Measurements from ENCODE around the gene DAB1.

DNA sequence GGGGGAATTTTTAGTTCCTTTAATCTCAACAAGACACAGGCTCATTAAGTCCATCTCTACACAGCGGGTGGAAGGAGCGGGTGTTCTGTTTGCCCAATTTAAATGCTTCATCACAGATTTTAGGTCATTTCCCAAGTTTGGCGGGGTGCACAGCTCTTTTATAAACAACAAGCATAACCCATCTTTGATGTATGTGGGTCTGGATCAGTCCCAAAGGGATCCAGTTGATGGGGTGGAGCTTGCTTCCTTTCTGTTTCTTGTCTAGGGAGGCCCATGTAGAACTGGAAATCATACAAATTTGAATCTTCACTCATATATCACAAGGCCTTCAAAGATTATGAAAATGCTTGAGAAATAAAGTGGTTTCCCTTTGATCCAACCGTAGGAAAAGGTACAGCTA is 317.6 kb downstream of the DAB1 start:
- TF ChIP-seq, protein P1, sequence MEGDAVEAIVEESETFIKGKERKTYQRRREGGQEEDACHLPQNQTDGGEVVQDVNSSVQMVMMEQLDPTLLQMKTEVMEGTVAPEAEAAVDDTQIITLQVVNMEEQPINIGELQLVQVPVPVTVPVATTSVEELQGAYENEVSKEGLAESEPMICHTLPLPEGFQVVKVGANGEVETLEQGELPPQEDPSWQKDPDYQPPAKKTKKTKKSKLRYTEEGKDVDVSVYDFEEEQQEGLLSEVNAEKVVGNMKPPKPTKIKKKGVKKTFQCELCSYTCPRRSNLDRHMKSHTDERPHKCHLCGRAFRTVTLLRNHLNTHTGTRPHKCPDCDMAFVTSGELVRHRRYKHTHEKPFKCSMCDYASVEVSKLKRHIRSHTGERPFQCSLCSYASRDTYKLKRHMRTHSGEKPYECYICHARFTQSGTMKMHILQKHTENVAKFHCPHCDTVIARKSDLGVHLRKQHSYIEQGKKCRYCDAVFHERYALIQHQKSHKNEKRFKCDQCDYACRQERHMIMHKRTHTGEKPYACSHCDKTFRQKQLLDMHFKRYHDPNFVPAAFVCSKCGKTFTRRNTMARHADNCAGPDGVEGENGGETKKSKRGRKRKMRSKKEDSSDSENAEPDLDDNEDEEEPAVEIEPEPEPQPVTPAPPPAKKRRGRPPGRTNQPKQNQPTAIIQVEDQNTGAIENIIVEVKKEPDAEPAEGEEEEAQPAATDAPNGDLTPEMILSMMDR (IDR thresholded peaks at IDR 0.05) = no peak
- TF ChIP-seq POLR2A (IDR thresholded peaks at IDR 0.05) = no peak

Data from right lobe of liver (tissue), 4 donors.